NCI-H460 (cell line): ENCODE data around the gene ARSG. TPM values are rescaled to one million over a fixed set of nuclear protein-coding genes. Genes with fewer than 3 reads are reported as not detected.

Source experiments
- DNase-seq: peaks from one replicate; pipeline ENCODE4 v3.0.0-alpha.2; 2016; ENCODE audit warnings: low read depth; ENCODE audit errors: extremely low read depth
- small RNA-seq, 2 experiments: library from RNA; depleted of rRNA; stranded (forward); fragments of <200 nt; gene quantifications; one replicate each; pipeline ENCODE3, GENCODE V24; 2014
- total RNA-seq: library from RNA; depleted of rRNA; stranded (reverse); fragments of >200 nt; shearing (Covaris generic); gene quantifications from 2 replicates; pipeline ENCODE4 v1.2.3, GENCODE V29; 2014; rRNA removed

ARSG gene
- total RNA-seq, 1 experiment from 2014 or later: 11.5 TPM

DNA sequence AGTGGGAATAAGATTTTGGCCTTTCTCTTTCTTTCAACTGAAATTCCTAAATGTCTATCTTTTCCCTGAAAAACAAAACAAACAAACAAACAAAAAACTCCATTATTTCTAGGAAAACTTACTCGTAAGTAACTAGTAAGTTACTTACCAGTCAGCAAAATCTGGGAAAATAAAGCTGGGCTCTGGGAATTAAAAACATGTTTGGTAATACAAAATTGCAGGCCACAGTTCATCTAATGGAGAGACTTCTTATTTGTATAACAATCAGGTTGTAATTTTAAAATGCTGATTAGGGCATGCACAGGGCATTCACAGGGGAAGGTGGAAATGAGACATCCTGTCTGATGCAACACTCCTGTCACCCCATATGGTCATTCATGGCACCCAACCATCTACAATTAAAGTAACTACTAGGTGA, 169.8 kb downstream of the ARSG start:
- DNase-seq: peak; percentile 53

DNA sequence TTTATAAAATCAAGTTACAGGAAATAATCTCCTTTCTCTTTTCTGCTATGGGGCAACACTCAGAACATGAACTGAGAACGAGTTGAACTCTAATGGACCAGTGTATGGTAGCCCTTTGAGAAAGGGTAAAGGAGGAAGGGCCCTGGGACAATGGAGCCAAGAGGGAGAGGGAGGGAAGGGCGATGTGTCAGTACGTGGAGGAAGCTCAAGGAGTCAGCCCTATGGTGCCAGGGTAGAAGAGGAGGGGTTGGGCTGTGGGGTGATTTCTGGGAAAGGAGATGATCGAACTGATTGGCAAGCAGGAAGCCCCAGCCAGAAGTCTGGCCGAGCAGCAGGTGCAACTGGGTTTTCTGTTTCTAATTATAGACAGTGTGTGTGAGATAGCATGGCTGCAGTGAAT, 170.3 kb downstream of the ARSG start:
- DNase-seq: no peak

GRCh38 chr17:68462381-68463210, 171.3 kb downstream of the ARSG start:
- peak; percentile 89 for DNase-seq

GRCh38 chr17:68463211-68464019, 172.1 kb downstream of the ARSG start:
- no peak for DNase-seq

- DNase-seq: no peak
Measured at GRCh38 chr17:68468334-68468733, 177.0 kb downstream of the ARSG start.

DNA sequence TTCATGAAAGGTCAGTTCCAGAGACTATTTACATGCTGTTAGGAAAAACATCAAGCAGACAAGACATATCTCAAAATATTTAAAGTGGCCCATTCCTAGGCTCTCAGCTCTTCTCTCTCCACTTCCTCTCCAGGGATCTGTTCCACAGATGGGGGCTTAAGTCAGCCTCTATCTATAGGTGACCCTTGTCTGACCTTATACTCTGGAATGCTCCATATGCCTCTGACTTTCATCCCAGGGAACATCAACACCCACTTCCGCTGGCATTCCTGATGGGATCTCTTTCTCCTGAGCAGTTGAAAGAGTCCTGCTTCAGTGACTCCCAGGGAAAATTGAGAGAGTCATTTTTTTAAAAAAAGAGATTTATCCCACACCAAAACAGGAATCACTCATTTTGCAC, 177.5 kb downstream of the ARSG start:
- DNase-seq: no peak

Small RNAs within 50 kb of the gene (small RNA-seq; reads per million reads assigned to genes)
- gene MIR635: 0 reads per million in 2 experiments

Other genes with a start within 250 kb of the ARSG start
- gene AMZ2, start 43.5 kb upstream of the ARSG start, total RNA-seq: 147 and 160 TPM in 2 replicates
- gene SLC16A6, start 368 bp upstream of the ARSG start, total RNA-seq: 66.3 and 75.7 TPM in 2 replicates
- 13.8 and 18.7 TPM in 2 replicates for gene WIPI1, start 166.0 kb downstream of the ARSG start, total RNA-seq
- gene PRKAR1A, start 220.9 kb downstream of the ARSG start, total RNA-seq: 397 and 413 TPM in 2 replicates